ENCODE data around the gene PEAK1.

Gene PEAK1

GRCh38 chr15:77369168-77369567 is 50.7 kb downstream of the PEAK1 start:
- in situ Hi-C loops (cut with MboI; ENCODE audit: low sequenced_read_pairs): no loop called here

GRCh38 chr15:77367631-77368030 is 52.3 kb downstream of the PEAK1 start:
- in situ Hi-C loops (cut with MboI; ENCODE audit: low sequenced_read_pairs): no loop called here

GRCh38 chr15:77361456-77361855 is 58.4 kb downstream of the PEAK1 start:
- in situ Hi-C loops (cut with MboI; ENCODE audit: low sequenced_read_pairs): no loop called here

- in situ Hi-C loops (cut with MboI; ENCODE audit: low sequenced_read_pairs): no loop called here
These were observed 61.2 kb downstream of the PEAK1 start for GRCh38 chr15:77358545-77359240.

- in situ Hi-C loops (cut with MboI; ENCODE audit: low sequenced_read_pairs): no loop called here
These were observed 63.6 kb downstream of the PEAK1 start for GRCh38 chr15:77356305-77356704.

GRCh38 chr15:77355321-77355720 is 64.6 kb downstream of the PEAK1 start:
- in situ Hi-C loops (cut with MboI; ENCODE audit: low sequenced_read_pairs): no loop called here

GRCh38 chr15:77354063-77354462 is 65.8 kb downstream of the PEAK1 start:
- in situ Hi-C loops (cut with MboI; ENCODE audit: low sequenced_read_pairs): no loop called here

GRCh38 chr15:77352887-77353286 is 67.0 kb downstream of the PEAK1 start:
- in situ Hi-C loops (cut with MboI; ENCODE audit: low sequenced_read_pairs): no loop called here

GRCh38 chr15:77350792-77351191 is 69.1 kb downstream of the PEAK1 start:
- in situ Hi-C loops (cut with MboI; ENCODE audit: low sequenced_read_pairs): no loop called here

GRCh38 chr15:77349666-77350065 is 70.2 kb downstream of the PEAK1 start:
- in situ Hi-C loops (cut with MboI; ENCODE audit: low sequenced_read_pairs): no loop called here

GRCh38 chr15:77348511-77348910 is 71.4 kb downstream of the PEAK1 start:
- in situ Hi-C loops (cut with MboI; ENCODE audit: low sequenced_read_pairs): no loop called here

GRCh38 chr15:77347197-77347596 is 72.7 kb downstream of the PEAK1 start:
- in situ Hi-C loops (cut with MboI; ENCODE audit: low sequenced_read_pairs): no loop called here

- in situ Hi-C loops (cut with MboI; ENCODE audit: low sequenced_read_pairs): no loop called here
These were observed 73.5 kb downstream of the PEAK1 start for GRCh38 chr15:77346245-77347036.

- in situ Hi-C loops (cut with MboI; ENCODE audit: low sequenced_read_pairs): no loop called here
These were observed 77.1 kb downstream of the PEAK1 start for GRCh38 chr15:77342807-77343206.

GRCh38 chr15:77340245-77340644 is 79.7 kb downstream of the PEAK1 start:
- in situ Hi-C loops (cut with MboI; ENCODE audit: low sequenced_read_pairs): no loop called here

- in situ Hi-C loops (cut with MboI; ENCODE audit: low sequenced_read_pairs): no loop called here
These were observed 83.9 kb downstream of the PEAK1 start for GRCh38 chr15:77336006-77336405.

GRCh38 chr15:77335298-77335697 is 84.6 kb downstream of the PEAK1 start:
- in situ Hi-C loops (cut with MboI; ENCODE audit: low sequenced_read_pairs): no loop called here

- in situ Hi-C loops (cut with MboI; ENCODE audit: low sequenced_read_pairs): no loop called here
These were observed 86.7 kb downstream of the PEAK1 start for GRCh38 chr15:77333166-77333565.

GRCh38 chr15:77329202-77329601 is 90.7 kb downstream of the PEAK1 start:
- in situ Hi-C loops (cut with MboI; ENCODE audit: low sequenced_read_pairs): no loop called here

- in situ Hi-C loops (cut with MboI; ENCODE audit: low sequenced_read_pairs): no loop called here
These were observed 91.9 kb downstream of the PEAK1 start for GRCh38 chr15:77327844-77328529.

GRCh38 chr15:77327168-77327567 is 92.7 kb downstream of the PEAK1 start:
- in situ Hi-C loops (cut with MboI; ENCODE audit: low sequenced_read_pairs): no loop called here

- in situ Hi-C loops (cut with MboI; ENCODE audit: low sequenced_read_pairs): no loop called here
These were observed 93.5 kb downstream of the PEAK1 start for GRCh38 chr15:77326366-77326765.
